HG02870 (cell line): Measurements from ENCODE around the gene PREX1.
"Not testable (repeated sequence)": the region's sequence is repeated elsewhere in the genome, so short reads cannot be mapped to it uniquely, and the experiment has no call there.

Source experiments
- ATAC-seq: cut with Tn5 transposase; IDR thresholded peaks from one replicate; pipeline ENCODE4 v1.9.1; 2021; ENCODE audit warnings: mild to moderate bottlenecking, moderate library complexity; ENCODE audit not compliant: unreplicated experiment

The PREX1 gene

DNA sequence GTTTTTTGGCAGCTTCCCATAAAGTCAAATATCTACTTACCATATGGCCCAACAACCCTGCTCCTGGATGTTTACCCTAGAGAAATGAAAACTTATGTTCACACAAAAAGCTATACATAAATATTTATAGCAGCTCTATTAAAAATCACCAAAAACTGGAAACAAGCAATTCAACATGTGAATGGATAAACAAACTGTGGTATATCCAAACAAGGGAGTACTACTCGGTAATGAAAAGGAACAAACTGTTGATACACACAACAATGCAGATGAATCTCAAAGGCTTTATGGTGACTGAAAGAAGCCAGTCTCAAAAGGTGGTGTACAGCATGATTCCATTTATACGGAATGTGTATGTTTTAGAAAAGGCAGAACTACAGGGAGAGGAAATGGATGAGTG lies 48.4 kb downstream of the PREX1 start:
- no peak for ATAC-seq

DNA sequence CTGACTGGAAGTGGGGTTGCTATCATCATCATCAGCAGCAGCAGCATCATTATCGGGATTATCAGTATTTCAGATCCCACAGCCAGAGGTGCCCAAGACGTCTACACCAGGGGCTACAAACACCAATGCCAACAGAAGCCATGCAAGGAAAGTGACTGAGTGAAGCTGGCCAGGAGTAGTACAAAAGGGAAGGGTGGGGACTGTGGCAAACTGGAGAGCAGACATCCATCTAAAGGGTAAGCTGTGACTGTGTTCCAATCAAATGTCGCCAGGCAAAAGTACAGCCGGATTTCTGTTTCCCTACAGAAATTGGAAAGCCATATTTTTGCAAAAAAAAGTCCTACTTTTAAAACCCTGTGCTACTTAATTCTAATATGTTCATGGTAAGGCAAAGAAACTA lies 50.0 kb downstream of the PREX1 start:
- no peak for ATAC-seq

DNA sequence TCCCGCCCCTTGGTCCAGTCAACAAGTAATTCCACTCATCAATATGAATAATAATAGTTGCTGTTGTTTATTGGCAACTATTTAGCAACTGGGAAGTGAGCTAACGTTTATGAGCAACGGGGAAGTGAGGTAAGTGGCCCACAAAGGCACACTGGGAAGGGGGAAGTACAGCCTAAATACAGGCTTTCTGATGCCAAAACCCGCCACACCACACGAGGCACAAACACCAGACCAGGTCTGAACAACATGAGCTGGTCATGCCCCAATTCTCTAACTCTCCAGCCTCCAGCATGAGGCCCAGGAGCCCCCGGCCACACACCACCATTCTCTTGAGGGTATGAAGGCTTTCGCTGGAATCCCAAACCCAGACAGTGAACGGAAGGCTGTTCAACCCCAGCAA lies 50.8 kb downstream of the PREX1 start:
- no peak for ATAC-seq

DNA sequence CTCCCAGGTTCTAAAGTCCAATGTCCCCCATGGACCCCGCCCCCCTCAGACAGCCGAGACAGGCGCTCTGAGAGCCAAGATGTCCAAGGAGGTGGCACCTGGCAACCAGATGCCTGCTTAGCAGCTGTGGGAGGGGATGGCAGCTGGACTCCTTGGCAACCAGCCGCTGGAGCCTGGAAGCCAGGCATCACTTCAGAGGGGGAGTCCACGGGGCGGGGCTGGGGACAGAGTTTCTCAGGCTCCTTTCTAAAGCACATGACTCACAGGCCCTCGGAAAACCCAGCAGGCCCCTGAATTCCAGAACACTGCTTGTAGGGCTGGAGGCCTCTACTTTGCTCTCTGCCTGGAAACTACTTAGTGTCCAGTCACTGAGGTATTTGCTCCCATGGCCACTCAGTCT lies 51.5 kb downstream of the PREX1 start:
- no peak for ATAC-seq

DNA sequence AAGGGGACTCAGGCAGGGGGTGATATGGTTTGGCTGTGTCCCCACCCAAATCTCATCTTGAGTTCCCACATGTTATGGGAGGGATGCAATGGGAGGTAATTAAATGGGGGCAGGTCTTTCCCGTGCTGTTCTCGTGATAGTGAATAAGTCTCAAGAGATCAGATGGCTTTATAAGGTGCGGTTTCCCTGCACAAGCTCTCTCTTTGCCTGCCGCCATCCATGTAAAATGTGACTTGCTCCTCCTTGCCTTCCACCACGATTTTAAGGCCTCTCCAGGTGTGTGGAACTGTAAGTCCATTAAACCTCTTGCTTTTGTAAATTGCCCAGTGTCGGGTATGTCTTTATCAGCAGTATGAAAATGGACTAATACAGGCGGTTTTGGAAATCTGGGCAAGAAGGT lies 52.3 kb downstream of the PREX1 start:
- ATAC-seq: not testable (repeated sequence)

DNA sequence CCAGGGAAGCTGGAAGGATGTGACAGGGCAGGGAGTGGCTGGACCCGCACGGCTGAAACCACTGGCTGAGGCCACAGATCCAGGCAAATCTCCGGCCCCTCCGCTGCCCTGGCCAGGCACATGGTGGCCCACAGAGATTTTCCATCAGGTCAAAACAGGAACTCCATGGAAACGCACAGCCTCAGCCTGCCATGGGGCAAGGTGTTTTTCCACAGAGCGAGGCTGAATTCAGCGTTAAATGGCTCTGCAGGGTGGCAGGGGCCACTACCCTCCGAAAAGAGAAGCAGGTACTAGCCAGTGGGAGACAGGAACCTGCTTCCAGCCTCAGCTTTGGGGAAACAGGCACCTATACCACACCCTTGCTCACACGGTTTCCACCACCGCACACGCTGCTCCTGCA lies 53.1 kb downstream of the PREX1 start:
- ATAC-seq: no peak

DNA sequence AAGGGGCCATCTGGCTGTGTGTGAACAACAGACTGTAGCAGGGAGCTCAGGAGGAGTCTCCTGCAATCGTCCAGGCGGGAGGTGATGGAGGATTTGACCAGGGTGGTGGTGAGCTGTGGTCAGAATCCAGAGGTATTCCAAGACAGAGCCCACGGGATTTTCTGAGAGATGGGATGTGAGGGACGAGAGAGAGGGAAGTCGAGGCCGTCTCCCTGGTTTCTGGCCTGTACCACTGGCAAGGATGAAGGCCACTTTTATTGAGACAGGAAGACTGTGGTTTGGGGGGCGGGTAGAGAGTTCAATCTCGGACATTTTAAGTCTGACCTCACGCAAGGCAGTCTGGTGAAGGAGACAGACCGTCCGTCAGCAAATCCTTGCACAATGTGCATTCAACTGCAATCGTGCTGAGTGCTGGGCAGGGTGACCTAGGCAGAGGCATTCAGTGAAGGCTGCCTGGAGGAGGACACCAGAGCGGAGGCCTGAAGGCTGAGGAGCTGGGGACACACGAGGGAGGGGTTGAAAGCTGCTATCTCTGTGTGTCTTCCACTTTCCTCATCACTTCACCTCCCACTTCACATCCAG lies 53.9 kb downstream of the PREX1 start:
- no peak for ATAC-seq

DNA sequence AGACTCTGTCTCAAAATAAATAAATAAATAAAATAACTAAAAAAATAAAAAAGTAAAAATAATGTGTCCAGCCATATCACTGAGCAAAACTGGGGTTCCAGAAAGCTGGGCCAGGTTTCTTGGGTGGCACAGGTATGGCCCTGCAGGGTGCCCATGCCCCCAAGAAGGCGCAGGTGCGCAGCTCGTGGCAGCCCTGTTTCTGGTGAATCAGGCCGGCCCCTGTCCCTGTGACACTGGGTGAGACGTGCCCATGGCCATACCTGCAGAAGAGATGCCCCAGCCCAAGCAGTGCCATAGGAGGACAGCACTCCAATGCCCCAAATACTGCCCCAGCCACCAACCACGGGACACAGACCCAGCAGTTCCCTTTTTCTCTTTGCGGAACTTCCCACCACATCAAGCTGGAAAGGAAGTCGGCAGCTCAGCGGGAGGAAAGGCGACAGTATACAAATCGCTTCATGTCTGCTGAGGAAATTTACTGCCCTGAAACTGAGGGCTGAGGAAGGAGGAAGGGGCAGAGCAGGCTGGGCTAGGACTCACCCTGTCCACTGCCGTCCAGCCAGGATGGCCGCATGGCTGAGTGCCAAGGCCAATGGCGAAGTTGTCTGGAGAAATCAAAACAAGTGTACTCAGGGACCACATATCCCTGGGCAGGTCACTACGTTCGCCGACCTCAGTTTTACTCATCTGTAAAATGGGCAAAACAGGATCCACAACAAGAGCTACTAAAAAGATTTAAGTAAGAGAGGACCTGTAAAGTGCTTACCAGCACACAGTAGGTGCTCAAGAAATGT lies 55.4 kb downstream of the PREX1 start:
- no peak for ATAC-seq

DNA sequence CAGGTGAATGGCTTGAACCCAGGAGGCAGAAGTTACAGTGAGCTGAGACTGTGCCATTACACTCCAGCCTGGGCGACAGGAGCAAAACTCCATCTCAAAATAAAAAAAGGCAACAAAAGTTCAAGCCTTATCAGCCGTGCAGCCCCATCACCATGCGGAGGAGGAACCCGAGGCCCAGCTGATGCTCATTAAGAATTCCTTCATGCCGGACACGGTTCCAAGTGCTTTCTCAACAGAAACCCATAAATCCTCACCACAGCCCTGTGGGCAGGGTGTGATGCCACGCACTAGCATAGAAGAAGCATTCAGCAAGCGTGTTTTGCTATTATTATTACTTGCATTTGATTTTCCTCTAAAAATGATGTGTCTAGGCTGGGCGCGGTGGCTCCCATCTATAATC lies 56.3 kb downstream of the PREX1 start:
- no peak for ATAC-seq

DNA sequence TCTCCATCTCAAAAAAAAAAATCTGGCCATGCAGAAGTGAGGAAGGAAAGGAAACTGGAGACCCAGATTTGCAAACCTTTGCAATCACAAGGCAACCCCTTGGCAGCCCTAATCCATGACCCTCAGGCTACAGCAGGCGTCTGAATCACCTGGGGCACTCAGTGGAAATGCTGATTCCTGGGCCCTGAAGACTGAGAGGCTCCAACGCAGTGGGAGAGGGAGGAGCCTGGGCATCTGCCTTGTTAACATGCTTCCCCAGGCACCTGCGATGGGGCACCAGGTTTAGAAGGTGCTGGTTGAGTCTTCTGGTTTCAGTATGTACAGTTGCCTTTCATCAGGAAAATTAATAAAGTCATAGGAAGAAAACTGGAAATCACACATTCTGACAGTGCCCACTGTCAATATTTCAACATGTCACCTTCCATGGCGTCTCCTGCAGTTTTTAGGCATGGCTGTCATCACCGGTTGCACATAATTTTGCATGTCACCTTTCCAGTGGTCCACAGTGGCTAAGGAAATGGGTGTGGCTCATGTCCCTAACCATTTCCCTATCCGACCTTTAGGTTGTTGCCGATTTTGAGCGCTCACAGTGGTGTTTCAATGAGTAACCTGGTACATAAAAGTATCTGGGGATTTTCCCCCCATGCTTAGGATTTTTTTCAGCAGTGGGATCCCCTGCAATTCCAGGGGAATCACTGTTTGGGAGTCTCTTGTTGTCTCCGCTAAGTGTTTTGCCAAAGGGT lies 56.9 kb downstream of the PREX1 start:
- no peak for ATAC-seq

DNA sequence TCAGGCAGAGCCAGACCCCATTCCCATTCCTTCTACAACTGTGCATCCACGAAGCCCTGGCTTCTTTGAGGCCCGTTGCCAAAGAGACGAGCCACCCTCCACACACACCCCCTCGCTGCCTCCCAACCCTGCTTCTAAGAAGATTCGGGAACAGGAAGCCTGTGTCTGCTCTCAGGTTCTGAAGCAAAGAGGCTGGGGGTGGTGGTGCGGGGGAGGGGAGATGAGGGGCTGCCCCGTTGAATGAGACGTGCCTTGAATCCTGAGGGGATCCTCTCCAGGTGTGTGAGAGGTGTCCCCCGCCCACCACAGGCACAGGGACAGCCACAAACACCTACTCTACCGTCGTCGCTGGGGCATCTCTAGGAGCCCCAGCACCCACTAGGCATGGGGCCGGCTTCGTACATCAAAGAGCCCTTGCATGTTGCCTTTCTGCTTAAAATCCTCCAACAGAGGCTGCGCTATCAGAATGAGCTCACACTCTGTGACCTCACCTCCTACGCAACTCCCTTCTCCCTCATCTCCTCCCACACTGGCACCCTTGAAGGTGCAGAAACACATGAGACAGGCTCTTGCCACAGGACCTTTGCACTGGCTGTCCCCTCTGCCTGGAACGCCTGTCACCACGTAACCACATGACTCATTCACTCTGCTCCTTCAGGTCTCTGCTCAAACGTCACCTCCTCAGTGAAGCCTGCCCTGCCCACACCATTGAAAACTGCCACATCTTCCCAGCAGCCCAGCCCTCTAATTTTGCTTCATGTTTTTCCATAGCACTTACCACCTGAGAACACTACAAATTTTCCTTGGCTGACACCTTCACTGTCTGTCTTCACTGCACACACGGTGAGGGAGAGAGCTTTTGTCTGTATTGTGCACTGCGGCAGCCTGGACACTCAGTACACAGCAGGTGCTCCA lies 58.5 kb downstream of the PREX1 start:
- no peak for ATAC-seq

DNA sequence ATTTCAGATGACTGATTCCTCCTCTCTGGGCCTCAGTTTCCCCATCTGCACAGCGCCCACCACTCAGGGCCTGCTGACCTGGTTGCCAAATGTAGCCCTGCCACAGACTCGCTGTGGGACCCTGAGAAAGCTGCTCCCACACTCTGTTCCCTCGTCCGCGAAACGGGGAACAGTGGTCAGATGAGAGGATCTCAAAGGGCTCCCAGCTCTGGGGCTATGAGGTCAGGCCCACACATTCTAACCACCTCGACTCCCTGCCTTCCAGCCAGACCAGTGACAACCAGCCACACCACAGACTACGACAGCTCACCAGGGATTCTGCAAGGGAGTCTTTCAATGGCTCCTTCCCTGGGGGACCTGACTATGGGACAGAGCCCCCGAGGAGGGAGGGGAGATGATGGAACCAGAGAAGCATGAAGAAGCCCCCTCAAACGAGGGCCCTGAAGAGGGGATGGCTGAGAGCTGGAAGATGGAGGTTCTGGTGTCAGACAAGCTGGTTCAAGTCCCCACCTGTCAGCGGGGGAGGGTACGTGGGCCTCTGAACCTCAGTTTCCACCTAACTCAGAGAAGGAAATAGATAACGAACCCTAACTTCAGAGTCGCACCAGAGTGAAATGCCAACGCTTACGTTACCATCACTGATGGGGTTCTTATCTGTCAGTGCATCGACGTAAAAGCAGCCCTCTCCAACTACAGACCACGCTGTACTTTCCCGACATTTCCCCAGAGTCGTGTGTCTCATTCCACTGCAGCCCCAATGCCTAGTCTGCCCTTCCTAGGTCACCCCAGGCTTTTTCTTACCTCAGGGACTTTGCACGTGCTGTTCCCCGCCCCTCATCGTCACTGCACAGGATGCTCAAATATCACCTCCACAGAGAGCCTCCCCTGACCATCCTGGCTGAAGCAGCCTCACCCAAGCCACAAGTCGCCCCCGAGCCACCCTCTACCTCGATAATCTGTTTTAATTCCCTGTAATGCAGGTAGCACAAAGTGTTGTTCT lies 60.5 kb downstream of the PREX1 start:
- ATAC-seq: no peak

DNA sequence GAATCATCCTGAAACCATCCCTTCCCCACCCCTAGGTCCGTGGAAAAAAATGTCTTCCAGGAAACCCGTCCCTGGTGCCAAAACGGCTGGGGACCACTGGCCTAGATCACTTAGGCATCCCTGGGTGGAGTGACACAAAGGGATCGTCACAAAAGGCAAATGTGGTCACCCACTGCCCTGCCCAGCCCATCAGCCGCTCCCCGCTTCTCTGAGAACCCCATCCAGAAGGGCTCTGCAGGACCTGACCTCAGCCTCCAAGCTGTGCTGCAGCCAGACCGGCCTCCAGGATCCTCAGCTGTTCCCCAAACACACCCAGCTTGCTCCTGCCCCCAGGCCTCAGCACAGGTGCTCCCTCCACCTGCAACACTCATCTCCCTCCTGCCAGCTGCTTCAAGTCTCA lies 61.6 kb downstream of the PREX1 start:
- no peak for ATAC-seq

DNA sequence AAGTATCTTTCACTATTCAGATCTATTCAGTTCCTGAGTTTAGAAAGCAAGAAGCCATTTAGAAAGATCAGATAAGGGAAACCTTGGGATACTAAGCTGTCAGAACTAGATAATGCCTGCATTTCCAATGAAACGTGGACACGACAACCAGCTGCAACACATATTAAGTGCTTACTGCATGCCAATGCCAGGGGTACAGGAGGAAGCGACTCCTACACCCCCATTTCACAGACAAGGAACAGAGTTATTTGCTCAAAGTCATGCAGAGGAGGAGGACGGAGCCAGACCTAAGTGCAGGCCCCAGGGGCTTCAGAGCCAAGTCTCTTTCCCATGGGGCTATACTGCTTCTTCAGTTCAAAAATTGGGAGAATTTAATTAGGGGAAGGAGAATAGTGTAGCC lies 62.4 kb downstream of the PREX1 start:
- no peak for ATAC-seq

DNA sequence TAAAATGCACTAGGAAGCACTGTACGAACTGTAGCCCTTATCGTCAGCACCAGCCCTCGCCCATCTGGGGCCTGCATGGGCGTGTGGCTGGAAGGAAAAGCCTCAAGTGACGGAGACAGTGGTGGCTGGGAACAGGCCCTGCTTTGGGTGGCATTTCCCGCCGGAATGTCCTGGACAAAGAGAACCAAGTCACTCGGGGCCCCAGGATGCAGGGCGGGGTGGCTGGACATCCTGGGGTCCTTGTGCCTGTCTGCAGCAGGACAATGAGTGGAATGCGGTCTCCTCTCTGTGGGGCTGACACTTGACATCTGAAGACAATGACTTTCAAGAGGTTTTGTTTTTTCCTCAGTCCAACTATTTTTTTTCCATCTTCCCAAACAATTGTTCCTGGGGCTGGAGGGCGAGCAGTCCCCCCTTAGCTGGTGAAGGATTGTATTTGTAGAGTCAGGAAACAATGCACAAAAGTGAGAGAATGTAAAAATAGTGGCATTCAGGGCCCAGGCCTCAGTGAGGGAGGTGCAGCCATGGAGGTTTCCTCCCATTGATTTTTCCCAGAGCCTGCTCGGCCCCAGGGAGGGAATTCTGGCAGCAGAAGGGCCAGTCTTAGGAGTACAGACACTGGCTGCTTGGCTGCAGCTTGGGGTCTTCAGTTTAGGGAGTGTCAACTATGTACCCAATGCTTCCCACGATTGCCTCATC lies 64.4 kb downstream of the PREX1 start:
- no peak for ATAC-seq

DNA sequence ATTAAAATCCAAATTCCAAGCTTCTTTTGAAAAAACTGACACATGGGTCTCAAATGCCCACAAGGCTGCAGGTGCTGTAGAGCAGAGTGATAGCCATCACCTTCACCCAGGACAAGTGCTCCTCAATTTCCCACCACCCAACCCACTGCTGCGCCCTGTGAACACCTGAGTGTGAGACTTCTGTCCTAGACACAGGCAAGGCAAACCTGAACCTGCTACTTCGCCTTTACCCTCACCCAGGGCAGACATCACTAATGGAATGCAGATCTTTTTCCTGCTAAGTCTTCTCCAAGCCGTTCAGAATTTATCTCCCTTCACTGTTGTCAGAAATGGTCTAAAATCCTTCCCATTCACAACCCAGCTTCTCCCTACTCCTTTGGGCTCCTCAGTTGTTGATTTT lies 65.9 kb downstream of the PREX1 start:
- no peak for ATAC-seq

DNA sequence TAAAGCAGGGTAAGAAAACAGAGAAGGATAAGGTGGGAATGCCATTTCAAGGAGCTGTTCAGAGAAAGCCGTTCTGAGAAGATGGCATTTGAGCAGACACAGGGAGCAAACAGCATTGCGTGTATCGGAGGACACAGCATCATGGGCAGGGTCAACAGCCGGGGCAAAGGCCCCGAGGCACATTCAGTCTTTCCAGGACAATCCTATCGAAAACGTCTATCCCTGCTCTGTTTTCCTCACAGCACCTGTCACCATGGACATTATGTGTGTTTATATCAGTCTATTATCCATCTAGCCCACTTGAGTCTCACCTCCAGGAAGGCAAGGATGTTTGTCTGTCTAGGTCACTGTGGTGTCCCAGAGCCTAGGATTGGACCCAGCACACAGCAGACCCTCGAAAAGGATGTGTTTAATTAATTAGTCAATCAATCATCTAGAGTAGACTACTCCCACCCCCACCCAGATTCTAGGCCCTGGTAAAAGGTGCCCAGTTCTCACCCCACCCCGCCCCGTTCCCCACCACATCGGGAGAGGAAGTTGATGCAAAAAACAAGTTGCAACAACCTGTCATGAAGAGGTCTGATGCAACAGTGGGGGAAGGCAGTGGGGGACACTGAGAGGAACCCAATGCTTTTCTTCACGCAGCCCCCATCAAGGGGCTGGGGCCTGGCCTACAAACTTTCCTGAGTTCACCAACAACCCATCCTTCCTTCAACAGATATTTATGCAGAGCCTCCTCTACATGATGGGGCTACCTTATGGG lies 66.6 kb downstream of the PREX1 start:
- no peak for ATAC-seq

DNA sequence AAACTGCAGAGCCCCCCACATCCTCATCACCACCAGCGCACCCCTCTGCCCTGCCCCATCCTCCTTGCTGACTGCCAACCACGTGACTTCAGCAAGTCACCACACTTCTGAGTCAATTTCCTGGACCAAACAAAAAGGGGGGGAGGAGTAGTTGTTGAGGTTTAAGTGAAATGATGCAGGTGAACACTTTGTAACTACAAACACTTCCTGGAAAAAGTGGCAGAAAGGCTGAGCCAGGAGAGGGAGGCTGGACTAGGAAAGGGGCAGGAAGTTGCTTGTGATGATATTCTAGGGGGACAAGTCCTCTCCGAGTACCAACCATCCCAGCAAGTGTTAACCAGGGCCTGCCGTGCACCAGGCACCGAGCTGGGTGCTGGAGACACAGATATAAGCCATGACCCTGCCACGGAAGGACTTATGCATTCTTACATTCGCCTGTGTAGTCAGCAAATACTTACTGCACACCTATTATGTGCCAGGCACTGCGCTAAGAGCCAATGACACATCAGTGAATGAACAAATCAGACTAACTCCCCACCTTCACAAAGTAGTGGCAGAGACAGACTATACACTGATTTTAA lies 67.3 kb downstream of the PREX1 start:
- ATAC-seq: peak; percentile 58
